Thyroid gland (tissue), 4 donors: Measurements from ENCODE around the gene DHCR24.

Source experiments
- CTCF ChIP-seq, 6 experiments: fragments of 200-600 bp in 3 of 6; fragments of 450-650 bp in 3 of 6; sonication (generic) in 3 of 6; IDR thresholded peaks; one replicate each; pipeline ENCODE4 v1.5.1; 2016 to 2019; ENCODE audit warnings: antibody characterized with exemption in 6 of 6, mild to moderate bottlenecking in 2 of 6, inconsistent platforms in 1 of 6, moderate library complexity in 1 of 6
- POLR2A ChIP-seq, 2 donors: fragments of 450-650 bp; IDR thresholded peaks; one replicate each; pipeline ENCODE4 v1.6.1; 2017; ENCODE audit warnings: antibody characterized with exemption in 2 of 2, mild to moderate bottlenecking in 2 of 2, moderate library complexity in 1 of 2

DNA sequence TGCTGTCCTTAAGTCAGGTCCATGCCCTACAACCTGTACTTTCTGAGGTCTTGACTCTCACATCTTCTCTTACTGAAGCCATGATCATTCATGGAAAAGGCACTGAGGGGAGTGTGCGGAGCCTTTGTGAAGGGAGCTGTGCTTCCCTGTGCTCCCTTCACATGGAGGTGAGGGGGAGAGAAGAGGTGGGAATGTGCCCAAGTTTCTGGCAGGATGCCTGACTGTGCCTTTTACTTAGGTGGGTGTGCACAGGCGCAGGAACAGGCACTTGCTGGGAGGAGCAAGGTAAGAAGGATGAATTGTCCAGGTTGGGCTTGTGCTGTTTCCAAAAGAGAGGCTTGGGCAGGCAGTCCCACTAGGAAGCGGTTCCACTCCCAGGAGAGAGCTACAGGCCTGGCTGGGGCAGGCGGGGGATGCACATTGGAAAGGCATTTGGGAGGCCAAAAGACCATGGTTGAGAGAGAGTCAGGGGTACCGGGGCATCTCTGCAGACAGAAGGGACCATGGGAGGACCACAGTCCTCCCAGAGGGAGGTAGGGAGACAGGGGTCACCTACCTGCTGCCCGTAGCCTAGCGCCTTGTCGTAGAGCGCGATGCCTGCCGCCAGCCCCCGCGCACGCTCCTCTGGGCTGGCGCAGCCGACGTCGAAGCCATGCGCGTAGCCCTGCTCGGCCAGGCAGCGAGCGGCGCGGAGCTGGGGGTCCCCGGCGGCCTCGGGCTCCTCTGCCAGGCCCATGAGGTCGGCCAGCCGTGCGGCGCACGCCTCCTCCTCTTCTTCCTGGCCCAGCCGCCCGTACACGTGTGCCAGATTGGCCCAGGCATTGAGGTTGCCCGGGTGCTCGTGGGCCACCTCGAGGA, 86.7 kb downstream of the DHCR24 start:
- TF ChIP-seq CTCF (IDR thresholded peaks at IDR 0.05) (no peak), POLR2A (IDR thresholded peaks at IDR 0.05) (no peak)
